HEK293 (cell line): ENCODE results near the gene NHP2.
A peak's percentile ranks its signal among the peaks of the same experiment; 100 is the strongest.

Experiments
- HOXA7 ChIP-seq: sonication (generic); formaldehyde crosslinking; IDR thresholded peaks from 2 replicates; pipeline ENCODE4 v1.8.1; 2022; ENCODE audit warnings: missing genetic modification reagents, borderline replicate concordance
- HOXD13 ChIP-seq: sonication (generic); formaldehyde crosslinking; IDR thresholded peaks from 2 replicates; pipeline ENCODE4 v1.8.0; 2022; ENCODE audit warnings: missing genetic modification reagents, borderline replicate concordance
- KLF10 ChIP-seq: fragments of 450-650 bp; IDR thresholded peaks from 2 replicates; pipeline ENCODE4 v1.5.1; 2018; ENCODE audit warnings: missing biosample characterization, mild to moderate bottlenecking, missing genetic modification characterization
- MYNN ChIP-seq: fragments of 450-650 bp; formaldehyde crosslinking; IDR thresholded peaks from 2 replicates; pipeline ENCODE4 v1.5.1; 2016; ENCODE audit warnings: missing biosample characterization, missing genetic modification characterization, borderline replicate concordance
- OSR2 ChIP-seq: fragments of 450-650 bp; formaldehyde crosslinking; IDR thresholded peaks from 2 replicates; pipeline ENCODE4 v1.5.1; 2016; ENCODE audit warnings: missing biosample characterization, missing genetic modification characterization
- PRDM4 ChIP-seq: fragments of 450-650 bp; formaldehyde crosslinking; IDR thresholded peaks from 2 replicates; pipeline ENCODE4 v1.5.1; 2017; ENCODE audit warnings: missing biosample characterization, missing genetic modification characterization
- TSHZ1 ChIP-seq: fragments of 450-650 bp; formaldehyde crosslinking; IDR thresholded peaks from 2 replicates; pipeline ENCODE4 v1.5.1; 2016; ENCODE audit warnings: missing biosample characterization, missing genetic modification characterization, borderline replicate concordance
- YY2 ChIP-seq: fragments of 450-650 bp; formaldehyde crosslinking; IDR thresholded peaks from 2 replicates; pipeline ENCODE4 v1.5.1; 2016; ENCODE audit warnings: missing biosample characterization, missing genetic modification characterization
- ZBTB49 ChIP-seq: fragments of 450-650 bp; formaldehyde crosslinking; IDR thresholded peaks from 2 replicates; pipeline ENCODE4 v1.5.1; 2016; ENCODE audit warnings: missing biosample characterization, missing genetic modification characterization, low read depth
- ZFP69B ChIP-seq: fragments of 450-650 bp; formaldehyde crosslinking; IDR thresholded peaks from 2 replicates; pipeline ENCODE4 v1.5.1; 2016; ENCODE audit warnings: missing biosample characterization, missing genetic modification characterization
- ZNF174 ChIP-seq: fragments of 450-650 bp; formaldehyde crosslinking; IDR thresholded peaks from 2 replicates; pipeline ENCODE4 v1.5.0; 2017; ENCODE audit warnings: missing biosample characterization, mild to moderate bottlenecking, missing genetic modification characterization
- ZNF18 ChIP-seq: fragments of 450-650 bp; formaldehyde crosslinking; IDR thresholded peaks from 2 replicates; pipeline ENCODE4 v1.5.1; 2016; ENCODE audit warnings: missing biosample characterization, missing genetic modification characterization
- ZNF202 ChIP-seq: fragments of 450-650 bp; formaldehyde crosslinking; IDR thresholded peaks from 2 replicates; pipeline ENCODE4 v1.5.1; 2016; ENCODE audit warnings: missing biosample characterization, missing genetic modification characterization, borderline replicate concordance
- ZNF26 ChIP-seq: fragments of 450-650 bp; formaldehyde crosslinking; IDR thresholded peaks from 2 replicates; pipeline ENCODE4 v1.5.1; 2016; ENCODE audit warnings: missing biosample characterization, missing genetic modification characterization
- ZNF302 ChIP-seq: fragments of 450-650 bp; formaldehyde crosslinking; IDR thresholded peaks from 2 replicates; pipeline ENCODE4 v1.5.1; 2016; ENCODE audit warnings: missing biosample characterization, missing genetic modification characterization, low read depth
- ZNF341 ChIP-seq: fragments of 450-650 bp; formaldehyde crosslinking; IDR thresholded peaks from 2 replicates; pipeline ENCODE4; 2016; ENCODE audit warnings: low read depth, missing biosample characterization, missing genetic modification characterization
- ZNF530 ChIP-seq: fragments of 450-650 bp; formaldehyde crosslinking; IDR thresholded peaks from 2 replicates; pipeline ENCODE4 v1.5.1; 2016; ENCODE audit warnings: low read depth, missing biosample characterization, missing genetic modification characterization
- ZNF621 ChIP-seq: fragments of 450-650 bp; formaldehyde crosslinking; IDR thresholded peaks from 2 replicates; pipeline ENCODE4 v1.5.1; 2017; ENCODE audit warnings: missing biosample characterization, missing genetic modification characterization
- ZNF623 ChIP-seq: fragments of 450-650 bp; formaldehyde crosslinking; IDR thresholded peaks from 2 replicates; pipeline ENCODE4 v1.5.1; 2016; ENCODE audit warnings: missing biosample characterization, missing genetic modification characterization
- ZNF654 ChIP-seq: fragments of 450-650 bp; formaldehyde crosslinking; IDR thresholded peaks from 2 replicates; pipeline ENCODE4 v1.5.1; 2016; ENCODE audit warnings: low read depth, missing biosample characterization, missing genetic modification characterization
- ZNF660 ChIP-seq: fragments of 450-650 bp; IDR thresholded peaks from 2 replicates; pipeline ENCODE4 v1.5.1; 2018; ENCODE audit warnings: missing biosample characterization, mild to moderate bottlenecking, missing genetic modification characterization
- ZNF677 ChIP-seq: fragments of 450-650 bp; IDR thresholded peaks from 2 replicates; pipeline ENCODE4 v1.5.0; 2018; ENCODE audit warnings: missing biosample characterization, mild to moderate bottlenecking, missing genetic modification characterization, moderate library complexity
- ZNF707 ChIP-seq: fragments of 450-650 bp; formaldehyde crosslinking; IDR thresholded peaks from 2 replicates; pipeline ENCODE4 v1.5.1; 2016; ENCODE audit warnings: missing biosample characterization, missing genetic modification characterization
- ZNF76 ChIP-seq: fragments of 450-650 bp; formaldehyde crosslinking; IDR thresholded peaks from 2 replicates; pipeline ENCODE4; 2016; ENCODE audit warnings: low read depth, missing biosample characterization, missing genetic modification characterization, borderline replicate concordance
- ZNF785 ChIP-seq: fragments of 450-650 bp; formaldehyde crosslinking; IDR thresholded peaks from 2 replicates; pipeline ENCODE4 v1.5.1; 2016; ENCODE audit warnings: missing biosample characterization, missing genetic modification characterization
- ZNF791 ChIP-seq: fragments of 450-650 bp; formaldehyde crosslinking; IDR thresholded peaks from 2 replicates; pipeline ENCODE4 v1.5.1; 2016; ENCODE audit warnings: missing biosample characterization, missing genetic modification characterization

The NHP2 gene

GRCh38 chr5:178191661-178192060, 38.0 kb upstream of the NHP2 start (continued):
- TF ChIP-seq TSHZ1 (tag by site-specific recombination), result 0 out of 2 replicates have a peak, but pooled peaks have one; percentile 10
- no peak for TF ChIP-seq ZBTB49 (tag by site-specific recombination)
- peak; percentile 53 for TF ChIP-seq ZNF623 (tag by site-specific recombination)
- no peak for TF ChIP-seq ZNF302 (tag by site-specific recombination)
- no peak for TF ChIP-seq OSR2 (tag by site-specific recombination)
- no peak for TF ChIP-seq HOXD13 (CRISPR knock-in tag)
- TF ChIP-seq ZNF174, result no peak
- peak; percentile 93 for TF ChIP-seq ZNF202 (tag by site-specific recombination)
- TF ChIP-seq PRDM4 (tag by site-specific recombination), result no peak
- no peak for TF ChIP-seq ZFP69B (tag by site-specific recombination)
- TF ChIP-seq ZNF654 (tag by site-specific recombination), result peak; percentile 23; the same call in 1 of the 2 replicates
- no peak for TF ChIP-seq MYNN (tag by site-specific recombination)
- TF ChIP-seq KLF10 (tag by site-specific recombination), result no peak
- no peak for TF ChIP-seq YY2
- no peak for TF ChIP-seq ZNF76 (tag by site-specific recombination)
- TF ChIP-seq HOXA7 (CRISPR knock-in tag), result no peak
- 0 out of 2 replicates have a peak, but pooled peaks have one; percentile 19 for TF ChIP-seq ZNF791 (tag by site-specific recombination)
- no peak for TF ChIP-seq ZNF26 (tag by site-specific recombination)
- TF ChIP-seq ZNF621 (tag by site-specific recombination), result no peak
- TF ChIP-seq ZNF18, result 0 out of 2 replicates have a peak, but pooled peaks have one; percentile 22
- no peak; the same call in 1 of the 2 replicates for TF ChIP-seq ZNF341
- 0 out of 2 replicates have a peak, but pooled peaks have one; percentile 12 for TF ChIP-seq ZNF530 (tag by site-specific recombination)
- TF ChIP-seq ZNF660 (tag by site-specific recombination), result no peak
- no peak for TF ChIP-seq ZNF677 (tag by site-specific recombination)
- no peak for TF ChIP-seq ZNF707 (tag by site-specific recombination)
- no peak for TF ChIP-seq ZNF785 (tag by site-specific recombination)
